ENCODE data around the gene CELF2.
"Not testable (repeated sequence)": the region's sequence is repeated elsewhere in the genome, so short reads cannot be mapped to it uniquely, and the experiment has no call there.

Gene CELF2

DNA sequence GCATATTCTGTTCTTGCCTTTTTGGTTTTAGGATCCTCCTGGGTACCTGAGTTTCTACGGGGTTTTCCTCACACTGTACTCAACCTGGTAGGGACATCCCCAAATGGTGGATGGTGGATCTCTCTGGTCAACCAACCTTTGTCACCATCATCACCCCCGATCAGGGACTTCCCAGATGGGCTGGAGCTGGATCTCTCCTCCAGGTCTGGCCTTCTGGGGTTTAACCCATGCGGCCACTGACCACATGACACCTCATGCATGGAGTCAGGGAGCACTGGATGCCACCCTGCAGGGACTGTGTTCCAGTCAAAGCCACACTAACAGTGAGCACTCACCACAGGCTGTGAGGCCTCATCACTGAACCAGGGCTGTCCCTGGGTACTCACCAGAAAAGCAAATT, 80.0 kb downstream of the CELF2 start:
- DNase-seq, result no peak

DNA sequence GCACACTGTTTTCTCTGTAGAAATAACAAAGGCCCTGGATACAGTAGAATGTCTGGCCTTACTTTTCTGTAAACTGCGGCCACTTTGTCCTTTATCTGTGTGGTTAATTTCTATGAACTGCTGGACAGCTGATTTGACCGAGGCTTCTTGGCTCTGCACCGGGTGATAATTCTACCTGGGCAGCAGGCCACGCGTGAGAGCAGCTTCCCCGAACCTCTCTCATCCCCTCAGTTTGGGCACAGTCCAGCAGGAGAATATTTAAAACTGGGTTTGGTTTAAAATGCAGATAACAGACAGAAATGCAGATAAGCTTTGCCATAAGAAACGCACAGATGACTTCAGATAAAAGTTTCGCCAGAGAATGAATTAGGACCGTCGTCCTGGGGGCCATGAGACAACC, 81.0 kb downstream of the CELF2 start:
- peak in 1 of 14 donors; percentile 21 for DNase-seq

DNA sequence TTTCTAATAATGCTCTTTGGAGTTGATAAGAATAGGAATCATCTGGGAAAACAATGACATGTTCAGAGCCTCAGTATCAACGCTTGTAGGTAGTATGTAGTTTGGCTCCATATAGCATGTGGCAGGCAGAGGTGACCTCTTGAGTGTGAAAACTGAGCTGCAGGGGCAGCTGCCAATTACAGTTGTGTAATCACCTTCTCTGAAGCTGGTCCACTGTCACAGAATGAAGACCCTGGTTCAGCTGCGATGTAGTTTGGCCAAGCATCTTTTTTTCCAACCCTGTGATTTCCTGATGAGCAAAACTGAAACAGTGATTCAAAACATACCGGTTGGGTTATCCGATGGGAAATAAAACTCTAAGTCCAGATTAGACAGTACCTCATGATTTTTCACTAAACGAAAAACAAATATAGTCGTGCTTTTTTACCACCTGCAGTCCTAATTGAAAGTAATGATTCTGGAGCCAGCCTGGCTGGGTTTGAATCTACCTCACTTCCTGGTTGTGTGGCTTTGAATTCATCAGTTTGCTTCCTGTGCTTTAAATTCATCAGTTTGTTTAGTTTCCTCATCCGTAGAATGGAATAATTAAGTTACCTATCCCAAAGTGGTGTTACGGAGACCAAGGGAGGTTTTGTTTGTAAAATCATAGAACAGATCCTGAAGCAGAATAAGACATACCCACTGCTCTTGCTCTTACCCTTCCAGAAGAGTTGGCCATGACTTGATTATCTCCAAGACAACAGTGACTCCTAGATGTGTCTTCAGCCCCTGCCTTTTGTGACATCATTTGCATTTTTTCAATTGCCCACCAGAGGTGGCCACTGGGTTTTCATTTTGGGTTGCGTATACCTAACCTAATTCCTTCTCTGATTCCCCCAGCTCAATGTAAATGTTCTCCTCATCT, 87.4 kb downstream of the CELF2 start:
- no peak for DNase-seq

DNA sequence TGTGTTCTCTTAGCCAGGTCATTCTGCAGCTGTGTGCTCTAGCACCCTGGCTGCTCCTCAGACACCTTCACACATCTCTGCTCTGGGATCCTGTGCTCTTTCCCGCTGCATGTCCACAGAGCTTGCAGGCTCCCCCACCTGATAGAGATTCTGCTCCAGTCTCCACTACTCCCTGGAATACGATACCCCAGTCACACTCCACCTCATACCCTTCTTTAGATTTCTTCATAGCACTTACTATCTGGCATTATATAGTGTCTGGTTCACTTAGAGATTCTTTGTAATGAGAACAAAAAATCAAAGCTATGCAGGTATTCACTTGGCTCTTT, 88.0 kb downstream of the CELF2 start:
- DNase-seq, result no peak

DNA sequence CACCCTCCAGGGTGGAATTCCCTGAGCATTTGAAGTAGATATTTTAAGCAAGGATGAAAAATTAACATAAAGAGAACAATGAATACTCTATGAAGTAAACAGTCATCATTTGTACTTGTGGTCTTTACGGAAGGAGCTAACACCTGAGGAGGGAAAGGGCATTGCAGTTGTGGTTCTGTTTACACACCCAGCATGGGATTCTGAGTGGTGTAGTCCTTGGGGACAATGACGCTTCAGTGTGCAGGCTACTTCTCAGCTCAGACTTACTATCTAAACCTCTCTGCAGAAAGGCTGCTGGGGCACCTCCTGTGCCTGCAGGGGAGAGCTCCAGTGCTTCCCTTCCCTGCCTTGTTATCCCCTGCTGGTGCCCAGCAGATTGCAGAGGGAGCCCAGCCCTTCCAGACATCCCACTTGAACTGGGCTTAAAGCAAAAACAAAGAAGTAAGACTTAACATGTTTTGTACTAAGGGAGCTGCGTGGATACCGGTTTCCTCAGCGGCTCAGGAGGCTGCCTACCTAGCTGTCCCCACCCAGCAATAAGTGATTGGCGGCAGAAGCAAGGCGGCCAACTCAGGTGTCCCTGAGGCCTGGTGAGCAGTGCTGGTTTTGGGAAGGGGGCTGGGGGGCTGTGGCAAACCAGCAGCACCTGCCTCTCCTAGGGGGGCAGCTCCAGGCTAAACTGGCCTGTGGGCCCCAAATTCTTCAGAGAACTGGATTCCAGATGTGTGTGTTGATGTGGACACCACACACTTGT, 89.1 kb downstream of the CELF2 start:
- no peak for DNase-seq

DNA sequence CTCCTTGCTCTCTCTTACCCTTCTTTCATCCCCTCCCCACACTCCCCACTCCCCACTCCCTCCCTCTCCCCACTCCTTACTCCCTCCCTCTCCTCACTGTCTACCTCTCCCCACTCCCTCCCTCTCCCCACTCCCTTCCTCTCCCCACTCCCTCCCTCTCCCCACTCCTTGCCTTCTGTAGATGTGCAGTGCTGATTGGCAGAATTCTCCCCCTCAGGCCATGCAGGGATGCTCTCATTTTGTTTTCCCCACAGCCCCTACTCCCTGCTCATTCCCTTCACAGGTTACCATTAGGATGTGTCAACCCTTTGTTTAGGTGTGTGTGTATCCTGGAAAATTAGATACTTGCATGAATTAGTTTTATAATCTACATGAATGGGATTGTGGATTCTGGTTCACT, 90.3 kb downstream of the CELF2 start:
- no peak for DNase-seq

DNA sequence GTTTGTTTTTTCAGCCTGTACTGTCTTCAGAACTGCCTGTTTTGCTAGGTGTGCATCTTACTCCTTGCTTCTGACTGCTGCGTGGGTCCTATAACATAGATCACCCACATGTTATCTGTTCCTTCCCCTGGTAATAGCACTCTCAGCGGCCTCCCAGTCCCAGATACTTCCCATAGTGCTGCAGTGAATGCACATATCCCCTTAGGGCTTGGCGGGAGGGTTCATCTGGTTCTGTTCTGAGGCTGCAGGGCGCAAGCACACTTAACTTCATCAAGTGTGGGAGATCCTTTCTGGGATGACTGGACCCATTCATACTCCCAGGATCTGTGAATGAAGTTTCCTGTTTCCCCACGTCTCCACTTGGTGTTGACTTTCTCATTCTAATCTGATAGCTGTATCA, 90.7 kb downstream of the CELF2 start:
- no peak for DNase-seq

DNA sequence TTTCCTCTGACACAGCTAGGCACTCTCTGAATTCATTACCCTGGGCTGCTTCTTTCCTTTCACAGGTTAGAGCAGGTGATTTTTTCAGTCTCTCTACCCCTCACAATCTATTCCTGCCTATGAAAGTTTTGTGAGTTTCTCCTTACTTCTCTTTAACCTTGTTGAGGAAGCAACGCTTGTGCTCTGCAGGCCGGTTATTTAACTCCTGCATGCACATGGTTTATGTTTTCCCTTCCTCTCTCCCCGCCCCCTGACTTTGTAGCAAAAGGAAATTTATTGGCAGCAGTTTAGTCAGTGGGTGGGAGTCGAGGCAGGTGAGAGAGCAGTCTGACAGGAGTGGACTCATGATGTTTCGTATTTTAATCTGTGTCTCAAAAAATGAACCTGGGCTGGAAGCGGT, 91.9 kb downstream of the CELF2 start:
- no peak for DNase-seq

DNA sequence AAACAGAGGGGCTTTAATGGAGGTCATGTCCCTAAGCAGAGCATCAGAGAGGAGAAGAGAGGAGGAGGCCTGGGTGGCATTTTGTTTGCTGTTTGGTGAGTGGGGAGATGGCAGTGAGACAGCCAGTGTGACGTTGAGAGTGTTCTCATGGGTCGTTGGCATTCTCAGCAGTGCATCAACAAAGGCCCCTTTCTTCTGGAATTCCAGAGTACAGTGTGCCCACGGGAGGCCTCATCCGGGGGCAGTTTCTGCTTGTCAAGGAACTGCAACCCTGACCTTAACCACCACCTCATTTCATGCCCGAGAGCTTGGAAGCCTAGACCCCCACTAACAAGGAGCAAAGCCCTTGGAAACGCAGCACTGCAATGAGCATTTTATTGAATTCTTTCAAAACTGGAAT, 92.9 kb downstream of the CELF2 start:
- peak in 10 of 14 donors; percentile 10 to 31 (median 24) for DNase-seq

DNA sequence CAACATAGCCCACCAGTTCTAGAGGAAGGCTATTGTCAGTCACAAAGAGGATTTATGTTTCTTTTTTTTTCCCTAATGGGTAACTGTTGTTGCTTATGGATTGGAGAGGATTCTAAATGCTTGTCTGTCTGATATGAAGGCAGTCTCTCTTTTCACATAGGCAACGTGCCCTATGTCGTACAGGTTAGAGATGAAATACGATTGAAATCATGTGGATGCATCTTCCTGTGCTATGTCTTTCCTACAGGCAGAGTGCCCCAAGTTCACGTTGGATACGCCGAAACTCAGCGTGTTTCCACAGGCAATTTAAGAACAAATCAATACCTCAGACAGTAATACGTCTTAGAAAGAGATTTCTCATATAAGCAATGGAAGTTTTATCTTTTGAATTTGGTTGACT, 93.8 kb downstream of the CELF2 start:
- DNase-seq, result no peak

DNA sequence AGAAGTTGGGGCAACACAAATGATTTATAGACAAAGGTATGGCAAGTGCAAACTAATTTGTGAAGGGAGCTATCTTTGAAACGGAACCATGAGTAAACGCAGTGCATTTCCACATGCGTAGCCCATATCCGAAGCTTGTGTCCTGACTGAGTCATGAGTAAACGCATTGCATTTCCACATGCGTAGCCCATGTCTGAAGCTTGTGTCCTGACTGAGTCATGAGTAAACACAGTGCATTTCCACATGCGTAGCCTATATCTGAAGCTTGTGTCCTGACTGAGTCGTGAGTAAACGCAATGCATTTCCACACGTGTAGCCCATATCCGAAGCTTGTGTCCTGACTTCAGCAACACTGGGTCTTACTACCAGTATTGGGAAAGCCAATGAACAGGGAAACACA, 95.0 kb downstream of the CELF2 start:
- no peak for DNase-seq

DNA sequence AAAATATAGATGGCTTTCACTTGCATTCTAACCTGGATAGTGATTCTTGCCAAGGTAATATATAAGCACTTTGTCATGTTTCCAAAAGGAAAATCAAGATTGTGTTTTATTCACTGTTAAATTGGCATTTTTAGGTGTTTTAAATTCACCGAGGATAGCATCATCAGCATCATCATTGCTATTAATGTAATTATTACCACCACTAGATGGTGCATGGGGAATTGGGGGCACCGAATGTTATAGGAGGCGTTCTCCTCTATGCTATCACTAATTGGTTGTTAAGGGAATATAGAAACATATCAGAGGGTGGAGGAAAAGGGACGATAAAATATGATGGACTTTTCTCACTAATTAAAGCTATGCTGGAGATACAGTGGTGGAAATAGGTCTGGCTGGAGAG, 95.5 kb downstream of the CELF2 start:
- no peak for DNase-seq

DNA sequence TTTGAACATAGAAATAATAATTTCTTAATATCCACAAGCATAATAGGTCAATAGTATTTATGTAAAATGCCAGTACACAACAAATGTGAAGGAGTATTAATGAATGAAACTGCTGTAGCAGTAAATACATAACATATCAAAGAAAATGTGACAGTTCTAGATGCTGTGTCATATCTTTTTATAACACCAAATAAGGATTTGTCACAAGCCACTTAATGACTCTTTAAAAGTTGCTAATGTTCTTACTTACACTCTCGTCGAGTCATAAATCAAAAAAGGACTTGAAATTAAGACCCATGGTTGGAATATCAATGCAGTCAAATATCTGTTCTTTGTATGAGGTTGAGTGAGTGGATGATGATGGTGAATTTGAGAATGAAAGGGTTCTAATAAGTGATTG, 96.6 kb downstream of the CELF2 start:
- DNase-seq, result no peak

DNA sequence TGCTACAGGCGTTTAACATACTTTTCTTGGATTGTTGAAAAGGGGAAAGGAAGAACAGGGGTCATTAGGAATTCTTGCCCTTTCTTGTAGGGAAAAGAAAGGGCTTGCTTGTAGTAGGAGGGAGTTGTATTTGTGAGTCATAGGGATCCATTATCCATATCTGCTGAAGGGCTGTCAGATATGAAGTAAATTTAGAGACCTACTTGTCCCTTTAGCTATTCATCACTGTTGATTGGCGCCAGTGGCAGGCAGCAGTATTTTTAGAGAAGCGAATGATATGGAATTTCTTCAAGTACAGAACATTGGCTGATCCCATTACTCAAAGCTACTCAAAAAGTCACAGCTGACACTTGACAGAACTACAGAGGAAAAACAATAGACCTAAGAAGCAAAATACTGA, 97.7 kb downstream of the CELF2 start:
- DNase-seq, result no peak

DNA sequence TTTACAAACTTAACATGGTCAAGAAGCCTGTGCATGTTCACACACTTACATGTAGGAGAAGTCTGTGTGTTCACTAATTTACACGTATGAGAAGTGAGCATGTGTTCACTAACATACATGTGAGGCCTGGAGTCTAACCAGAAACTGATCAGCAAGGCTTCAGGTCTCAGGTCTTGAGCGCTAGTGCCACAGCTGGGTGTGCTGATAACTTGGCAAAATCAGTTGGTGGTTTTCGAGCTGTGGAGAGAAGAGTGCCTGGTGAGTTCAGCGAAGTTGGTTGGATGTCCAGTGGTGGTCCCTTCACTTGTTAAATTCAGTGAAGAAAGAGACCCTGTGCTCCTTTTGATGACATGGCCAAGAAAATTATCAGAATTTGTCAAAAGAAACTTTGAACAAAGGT, 98.7 kb downstream of the CELF2 start:
- DNase-seq, result no peak

DNA sequence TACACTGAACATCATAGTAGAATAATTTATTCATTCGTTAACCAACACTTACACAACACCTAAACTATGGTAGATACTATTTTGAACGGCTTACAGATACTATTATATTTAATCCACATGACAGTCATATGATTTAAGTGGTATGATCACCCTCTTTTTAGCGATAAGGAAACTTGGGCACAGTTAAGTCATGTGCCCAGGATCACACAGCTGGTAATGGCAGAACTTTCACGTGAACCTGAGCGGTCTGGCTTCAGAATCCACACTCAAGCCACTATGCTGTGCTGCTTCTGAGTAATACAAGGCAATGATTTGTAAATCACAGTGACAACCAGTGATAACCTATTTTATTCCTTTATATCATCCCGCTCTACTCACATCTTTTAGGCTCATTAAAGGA, 99.1 kb downstream of the CELF2 start:
- no peak for DNase-seq

DNA sequence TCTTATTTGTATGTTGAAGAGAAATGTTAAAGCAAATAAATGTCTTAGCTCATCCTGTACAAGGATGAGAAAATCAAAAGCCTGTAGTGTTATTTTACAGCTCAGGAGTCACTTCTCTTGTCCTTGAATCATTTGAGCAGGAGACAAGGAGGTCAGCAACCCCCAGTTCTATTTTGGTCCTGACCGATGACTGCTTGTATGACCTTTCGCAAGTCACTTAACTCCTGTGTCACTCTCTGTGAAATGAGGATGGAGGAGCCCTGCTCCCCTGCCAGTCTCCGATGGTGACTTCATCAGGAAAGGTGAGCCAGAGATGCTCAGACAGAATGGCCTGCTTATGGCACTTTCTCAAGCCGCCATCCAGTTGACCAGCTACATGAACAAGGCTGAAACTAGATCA, 101.0 kb downstream of the CELF2 start:
- no peak for DNase-seq

DNA sequence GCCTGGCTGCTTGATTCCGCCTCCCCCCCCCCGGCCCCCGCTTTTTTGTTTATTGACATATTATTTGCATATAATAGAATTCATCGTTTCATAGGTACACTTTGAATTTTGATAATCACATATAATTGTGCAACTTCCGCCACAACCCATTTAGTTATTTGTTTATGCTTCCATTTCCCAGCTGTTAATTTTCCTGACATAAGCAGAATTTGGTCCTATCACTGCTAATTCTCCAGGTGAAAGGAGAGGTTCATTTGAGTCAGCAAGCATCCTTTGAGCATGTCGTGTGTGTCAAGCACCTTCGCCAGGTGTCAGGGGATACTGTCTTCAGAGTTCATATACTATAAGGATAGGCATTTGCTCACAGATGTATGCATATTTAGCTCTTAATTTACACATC, 102.2 kb downstream of the CELF2 start:
- no peak for DNase-seq

DNA sequence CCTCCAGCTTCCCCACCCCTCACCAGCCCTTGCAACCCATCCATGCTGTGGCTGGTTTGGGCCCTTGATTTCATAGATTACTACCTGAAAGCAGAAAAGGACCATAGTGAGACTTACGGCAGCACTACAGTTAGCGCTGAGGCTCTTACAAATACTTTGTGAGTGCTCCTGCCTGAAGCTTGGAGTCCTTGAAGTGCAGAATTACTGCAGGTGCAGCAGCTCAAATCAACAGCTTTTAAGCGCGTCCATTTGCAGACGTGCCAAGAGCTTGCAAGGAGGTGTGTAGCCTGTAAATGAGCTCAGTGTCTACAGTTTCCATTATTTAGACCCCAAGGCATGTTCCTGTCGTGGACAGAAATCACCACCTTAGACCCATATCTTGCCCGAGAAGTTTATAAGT, 103.0 kb downstream of the CELF2 start:
- DNase-seq, result peak in 1 of 14 donors; percentile 14

DNA sequence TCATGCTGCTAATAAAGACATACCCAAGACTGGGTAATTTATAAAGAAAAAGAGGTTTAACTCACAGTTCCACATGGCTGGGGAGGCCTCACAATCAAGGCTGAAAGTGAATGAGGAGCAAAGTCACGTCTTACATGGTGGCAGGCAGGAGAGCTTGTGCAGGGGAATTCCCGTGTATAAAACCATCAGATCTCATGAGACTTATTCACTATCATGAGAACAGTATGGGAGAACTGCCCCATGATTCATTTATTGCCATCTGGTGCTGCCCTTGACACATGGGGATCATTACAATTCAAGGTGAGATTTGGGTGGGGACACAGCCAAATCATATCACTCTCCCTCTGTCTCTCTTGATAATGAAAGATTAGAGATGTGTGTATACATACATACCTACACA, 106.2 kb downstream of the CELF2 start:
- not testable (repeated sequence) for DNase-seq

DNA sequence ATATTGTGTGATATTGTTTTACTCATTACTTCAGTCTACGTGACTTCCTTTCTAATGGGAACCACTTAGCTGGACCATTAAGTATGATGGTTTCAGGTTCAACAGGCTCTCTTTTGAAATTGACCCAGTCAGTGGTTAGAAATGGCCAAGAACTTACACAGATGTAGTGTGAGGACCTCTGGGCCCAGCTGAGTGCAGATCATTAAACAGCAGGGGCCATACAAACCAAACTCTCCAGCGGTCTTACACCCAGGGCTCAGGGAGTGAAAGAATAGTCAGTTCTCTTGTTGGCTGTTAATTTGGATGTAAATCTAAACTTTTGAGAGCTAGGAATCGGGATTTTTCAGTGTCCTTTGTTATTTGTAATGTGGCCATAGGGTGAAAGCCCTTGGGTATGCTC, 107.3 kb downstream of the CELF2 start:
- no peak for DNase-seq

DNA sequence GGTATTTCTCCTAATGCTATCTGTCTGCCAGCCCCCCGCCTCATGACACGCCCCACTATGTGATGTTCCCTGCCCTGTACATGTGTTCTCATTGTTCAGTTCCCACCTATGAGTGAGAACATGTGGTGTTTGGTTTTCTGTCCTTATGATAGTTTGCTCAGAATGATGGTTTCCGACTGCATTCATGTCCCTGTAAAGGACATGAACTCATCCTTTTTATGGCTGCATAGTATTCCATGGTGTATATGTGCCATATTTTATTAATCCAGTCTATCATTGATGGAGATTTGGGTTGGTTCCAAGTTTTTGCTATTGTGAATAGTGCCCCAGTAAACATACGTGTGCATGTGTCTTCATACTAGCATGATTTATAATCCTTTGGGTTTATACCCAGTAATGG, 109.3 kb downstream of the CELF2 start:
- DNase-seq, result not testable (repeated sequence)

DNA sequence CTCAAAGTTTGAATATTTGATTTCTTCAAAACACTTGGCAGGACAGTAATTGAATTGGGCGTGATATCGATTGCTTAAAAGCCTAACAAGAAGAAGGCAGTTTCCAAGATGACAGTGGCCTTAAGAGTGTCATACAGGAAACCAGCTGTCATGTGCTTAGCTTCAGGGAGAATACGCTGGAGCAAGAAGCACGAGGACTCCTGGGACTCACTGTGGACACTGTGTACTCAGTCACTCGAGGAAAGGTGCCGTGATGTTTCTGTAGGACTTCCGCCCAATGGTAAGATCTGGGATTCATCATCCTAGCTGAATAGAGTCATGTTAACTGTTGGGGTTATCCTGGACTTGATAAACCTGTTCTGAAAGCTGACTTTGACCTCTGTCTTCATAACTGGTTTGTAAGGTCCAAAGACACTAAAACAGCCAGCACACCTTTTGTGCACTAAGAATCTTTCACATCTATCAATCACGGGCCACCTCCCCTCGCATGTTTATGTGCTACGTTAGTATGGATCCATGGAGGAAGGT, 113.5 kb downstream of the CELF2 start:
- no peak for DNase-seq

DNA sequence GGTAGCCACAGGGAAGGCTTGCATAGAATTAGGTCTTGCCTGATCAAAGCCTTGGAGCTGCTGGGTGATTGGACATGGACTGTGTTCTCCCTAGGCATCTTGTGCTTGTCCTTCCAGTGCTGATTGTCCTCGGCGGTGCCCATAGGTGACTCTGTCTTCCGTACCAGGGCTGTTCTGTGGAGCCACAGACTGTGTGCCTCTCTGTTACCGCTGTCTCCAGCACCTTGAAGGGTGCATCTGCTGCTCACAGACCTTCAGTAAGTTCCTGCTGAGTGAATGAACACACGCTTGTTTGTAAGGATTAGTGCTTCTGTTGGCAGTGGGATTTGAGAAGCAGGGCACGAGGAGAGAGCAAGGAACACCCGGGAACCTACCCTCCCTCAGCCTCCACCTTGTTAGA, 116.7 kb downstream of the CELF2 start:
- peak in 1 of 14 donors; percentile 11 for DNase-seq
